HL-60 (cell line): ENCODE data around the gene PCK1.

ENCODE experiments used
- GABPA ChIP-seq: IDR thresholded peaks from 2 replicates; pipeline ENCODE4 v1.6.1; 2012; ENCODE audit warnings: low read depth
- POLR2AphosphoS5 ChIP-seq: IDR thresholded peaks from 2 replicates; pipeline ENCODE4 v1.6.1; 2012; ENCODE audit warnings: low read depth
- SPI1 ChIP-seq: IDR thresholded peaks from 2 replicates; pipeline ENCODE4 v1.6.1; 2012; ENCODE audit warnings: low read depth, mild to moderate bottlenecking, borderline replicate concordance
- TF ChIP-seq, protein P1 (sequence below): IDR thresholded peaks from one replicate; pipeline ENCODE4 v1.5.1; 2011; ENCODE audit warnings: low read length, control low read depth, inconsistent platforms; ENCODE audit not compliant: insufficient read depth

DNA sequence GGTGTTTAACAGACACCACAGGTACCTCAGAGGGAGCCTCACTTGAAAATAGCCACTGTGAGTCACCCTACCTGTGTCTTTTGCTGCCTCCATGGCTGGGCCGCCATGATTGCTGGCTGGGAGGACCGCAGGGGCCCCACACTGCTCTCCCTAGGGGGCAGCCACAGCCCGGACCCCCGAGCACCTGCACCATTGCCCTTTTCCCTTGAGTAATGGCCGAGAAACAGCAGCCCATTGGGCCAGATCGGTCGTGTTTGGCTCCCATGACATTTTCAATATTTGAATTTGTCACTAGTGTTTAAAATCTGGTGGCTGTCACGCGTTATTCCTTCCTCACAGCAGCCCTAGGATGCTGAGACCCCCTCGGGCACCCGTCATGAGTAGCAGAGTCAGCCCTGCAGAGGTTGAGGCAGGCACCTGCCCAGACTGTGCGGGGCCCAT lies 52.6 kb downstream of the PCK1 start:
- TF ChIP-seq, protein P1, sequence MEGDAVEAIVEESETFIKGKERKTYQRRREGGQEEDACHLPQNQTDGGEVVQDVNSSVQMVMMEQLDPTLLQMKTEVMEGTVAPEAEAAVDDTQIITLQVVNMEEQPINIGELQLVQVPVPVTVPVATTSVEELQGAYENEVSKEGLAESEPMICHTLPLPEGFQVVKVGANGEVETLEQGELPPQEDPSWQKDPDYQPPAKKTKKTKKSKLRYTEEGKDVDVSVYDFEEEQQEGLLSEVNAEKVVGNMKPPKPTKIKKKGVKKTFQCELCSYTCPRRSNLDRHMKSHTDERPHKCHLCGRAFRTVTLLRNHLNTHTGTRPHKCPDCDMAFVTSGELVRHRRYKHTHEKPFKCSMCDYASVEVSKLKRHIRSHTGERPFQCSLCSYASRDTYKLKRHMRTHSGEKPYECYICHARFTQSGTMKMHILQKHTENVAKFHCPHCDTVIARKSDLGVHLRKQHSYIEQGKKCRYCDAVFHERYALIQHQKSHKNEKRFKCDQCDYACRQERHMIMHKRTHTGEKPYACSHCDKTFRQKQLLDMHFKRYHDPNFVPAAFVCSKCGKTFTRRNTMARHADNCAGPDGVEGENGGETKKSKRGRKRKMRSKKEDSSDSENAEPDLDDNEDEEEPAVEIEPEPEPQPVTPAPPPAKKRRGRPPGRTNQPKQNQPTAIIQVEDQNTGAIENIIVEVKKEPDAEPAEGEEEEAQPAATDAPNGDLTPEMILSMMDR, result no peak
- TF ChIP-seq POLR2AphosphoS5 (no peak), GABPA (no peak), SPI1 (no peak)
